HG03354 (cell line): ENCODE measurements around the gene CD80.
"Not testable (repeated sequence)": the region's sequence is repeated elsewhere in the genome, so short reads cannot be mapped to it uniquely, and the experiment has no call there.

ENCODE experiments used
- ATAC-seq: cut with Tn5 transposase; IDR thresholded peaks from one replicate; pipeline ENCODE4 v1.9.1; 2021; ENCODE audit warnings: mild to moderate bottlenecking; ENCODE audit not compliant: unreplicated experiment, poor library complexity, severe bottlenecking

Gene CD80

GRCh38 chr3:119559441-119559963 lies at the start of gene CD80:
Gene CD80 (minus strand): TSS chr3:119559614. CDS start chr3:119557728, 1,886 bp downstream.
- ATAC-seq, result peak; percentile 58

GRCh38 chr3:119608405-119609000 lies 49.1 kb upstream of the CD80 start:
- no peak for ATAC-seq

- ATAC-seq, result no peak
Measured at GRCh38 chr3:119604878-119605277, 45.5 kb upstream of the CD80 start.

GRCh38 chr3:119602676-119603075 lies 43.3 kb upstream of the CD80 start:
- ATAC-seq, result no peak

- peak; percentile 22 for ATAC-seq
Measured at GRCh38 chr3:119601154-119601553, 41.7 kb upstream of the CD80 start.

GRCh38 chr3:119600732-119601131 lies 41.3 kb upstream of the CD80 start:
- peak; percentile 75 for ATAC-seq

- no peak for ATAC-seq
Measured at GRCh38 chr3:119599558-119600174, 40.3 kb upstream of the CD80 start.

GRCh38 chr3:119598410-119599098 lies 39.1 kb upstream of the CD80 start:
- peak; percentile 49 for ATAC-seq

- ATAC-seq, result no peak
Measured at GRCh38 chr3:119597548-119598288, 38.3 kb upstream of the CD80 start, which contains the start of gene PLA1A. Gene PLA1A (plus strand): TSS chr3:119597885. CDS start chr3:119597914, 29 bp downstream.

- ATAC-seq, result no peak
Measured at GRCh38 chr3:119596398-119596797, 37.0 kb upstream of the CD80 start.

GRCh38 chr3:119595639-119596334 lies 36.4 kb upstream of the CD80 start:
- no peak for ATAC-seq

GRCh38 chr3:119594929-119595328 lies 35.5 kb upstream of the CD80 start:
- not testable (repeated sequence) for ATAC-seq

GRCh38 chr3:119594066-119594465 lies 34.7 kb upstream of the CD80 start:
- no peak for ATAC-seq

GRCh38 chr3:119592861-119593260 lies 33.4 kb upstream of the CD80 start:
- no peak for ATAC-seq

- ATAC-seq, result no peak
Measured at GRCh38 chr3:119590706-119591105, 31.3 kb upstream of the CD80 start.

GRCh38 chr3:119589102-119589773 lies 29.8 kb upstream of the CD80 start:
- no peak for ATAC-seq

GRCh38 chr3:119588112-119588511 lies 28.7 kb upstream of the CD80 start:
- no peak for ATAC-seq

GRCh38 chr3:119586733-119587172 lies 27.3 kb upstream of the CD80 start:
- ATAC-seq, result no peak
